HG03354 (cell line): ENCODE results near the gene KHDRBS2.
A peak's percentile ranks its signal among the peaks of the same experiment; 100 is the strongest.

Experiments used
- ATAC-seq: cut with Tn5 transposase; IDR thresholded peaks from one replicate; pipeline ENCODE4 v1.9.1; 2021; ENCODE audit warnings: mild to moderate bottlenecking; ENCODE audit not compliant: unreplicated experiment, poor library complexity, severe bottlenecking

KHDRBS2 gene

DNA sequence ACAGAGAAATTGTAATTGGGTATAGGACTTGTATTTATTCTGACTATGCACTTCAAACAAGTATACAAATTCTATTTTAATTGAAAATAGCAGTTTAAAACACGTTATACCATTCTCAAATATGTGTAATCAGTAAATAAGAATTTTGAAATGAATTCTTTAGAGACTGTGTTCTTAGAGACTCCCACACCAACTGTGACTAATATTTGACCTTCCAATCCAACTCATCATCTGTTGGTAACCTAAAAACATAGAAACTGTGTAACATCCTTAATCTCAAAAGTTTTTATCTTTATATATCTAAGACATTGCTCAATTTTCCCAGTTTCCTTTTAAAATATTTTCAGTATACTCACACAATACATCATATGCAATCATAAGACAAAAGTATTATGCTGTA lies 83.9 kb downstream of the KHDRBS2 start:
- no peak for ATAC-seq

GRCh38 chr6:62192593-62192992 lies 93.4 kb downstream of the KHDRBS2 start:
- no peak for ATAC-seq

GRCh38 chr6:62175195-62175594 lies 110.8 kb downstream of the KHDRBS2 start:
- no peak for ATAC-seq

GRCh38 chr6:62174548-62174947 lies 111.5 kb downstream of the KHDRBS2 start:
- no peak for ATAC-seq

GRCh38 chr6:62167736-62168135 lies 118.3 kb downstream of the KHDRBS2 start:
- ATAC-seq, result no peak

GRCh38 chr6:62162858-62163257 lies 123.2 kb downstream of the KHDRBS2 start:
- ATAC-seq, result no peak

DNA sequence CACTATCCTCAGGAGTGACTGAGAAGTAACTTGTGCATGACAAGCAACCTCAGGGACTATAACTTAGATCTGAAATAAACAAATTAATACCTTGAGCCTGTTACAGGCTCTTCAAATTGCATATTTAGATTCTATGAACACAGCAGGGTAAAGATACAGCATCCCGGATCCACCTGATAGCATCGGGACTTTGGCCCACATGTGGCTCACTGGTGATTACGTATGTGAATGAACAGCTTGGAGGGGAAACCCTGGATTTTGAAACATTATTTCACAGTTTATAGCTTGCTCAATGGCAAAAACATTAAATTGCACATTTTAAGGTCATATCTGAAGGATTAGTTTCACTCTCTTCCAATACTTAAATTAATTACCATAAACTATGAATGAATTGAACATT lies 133.2 kb downstream of the KHDRBS2 start:
- no peak for ATAC-seq

- peak; percentile 91 for ATAC-seq
Observed at GRCh38 chr6:62150048-62150663, 135.9 kb downstream of the KHDRBS2 start.

DNA sequence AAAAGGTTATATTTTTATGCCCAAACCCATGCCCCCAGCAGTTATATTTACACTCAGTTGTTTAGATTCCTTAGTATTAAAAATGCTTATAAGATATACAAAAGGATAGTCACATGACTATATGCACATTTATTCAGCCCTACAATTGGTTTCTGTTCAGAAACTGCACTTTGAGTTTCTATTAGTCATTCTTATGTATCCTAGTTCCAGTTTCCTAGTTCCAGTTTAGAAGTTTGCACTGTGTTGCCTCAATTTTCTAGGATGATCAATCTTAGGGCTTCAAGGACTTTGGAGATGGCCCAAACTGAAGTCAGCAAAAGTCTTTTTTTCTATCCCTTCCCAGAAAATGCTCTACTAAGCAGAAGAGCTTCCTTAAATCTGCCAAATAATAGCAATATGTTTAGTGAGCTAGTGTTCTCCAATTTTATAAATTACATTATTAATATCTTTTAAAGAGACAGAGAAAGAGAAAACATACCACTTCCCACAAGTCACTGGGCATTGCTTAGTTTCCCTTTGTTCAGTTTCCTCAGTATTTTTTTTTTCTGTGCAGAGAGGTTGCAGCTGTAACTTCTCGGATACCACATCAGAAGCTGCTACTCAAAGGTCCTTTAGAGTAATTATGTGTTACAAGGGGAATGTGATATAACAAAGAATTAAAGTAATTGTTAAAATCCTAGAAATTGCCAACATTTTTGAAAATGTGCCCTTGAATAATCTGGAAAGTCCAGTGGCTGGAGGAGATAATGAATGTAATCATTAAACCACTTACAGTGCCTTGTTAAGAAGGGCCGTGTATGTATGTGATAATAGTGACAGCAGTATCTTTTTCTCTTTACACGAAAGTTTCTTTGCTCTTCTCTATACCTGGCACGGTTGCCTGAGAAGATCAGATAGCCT lies 138.8 kb downstream of the KHDRBS2 start:
- ATAC-seq, result no peak

GRCh38 chr6:62129127-62129526 lies 156.9 kb downstream of the KHDRBS2 start:
- no peak for ATAC-seq

DNA sequence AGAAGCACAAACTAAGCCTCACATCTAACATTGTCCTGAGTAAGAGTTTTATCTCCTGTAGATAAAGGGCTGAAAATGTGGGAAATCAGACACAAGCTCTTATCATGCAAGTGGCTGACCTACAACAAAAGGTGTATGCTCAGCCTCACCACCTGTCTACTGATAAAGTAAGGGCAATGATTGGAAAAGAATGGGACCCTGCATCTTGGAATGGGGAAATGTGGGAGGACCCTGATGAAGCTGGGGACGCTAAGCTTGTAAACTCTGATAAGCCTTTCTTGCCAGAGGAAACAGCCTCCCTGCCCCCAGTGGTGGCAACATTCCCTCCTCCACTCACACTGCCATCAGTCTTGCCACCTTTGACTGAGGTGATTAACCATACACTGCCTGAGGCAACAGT lies 166.6 kb downstream of the KHDRBS2 start:
- ATAC-seq, result no peak

DNA sequence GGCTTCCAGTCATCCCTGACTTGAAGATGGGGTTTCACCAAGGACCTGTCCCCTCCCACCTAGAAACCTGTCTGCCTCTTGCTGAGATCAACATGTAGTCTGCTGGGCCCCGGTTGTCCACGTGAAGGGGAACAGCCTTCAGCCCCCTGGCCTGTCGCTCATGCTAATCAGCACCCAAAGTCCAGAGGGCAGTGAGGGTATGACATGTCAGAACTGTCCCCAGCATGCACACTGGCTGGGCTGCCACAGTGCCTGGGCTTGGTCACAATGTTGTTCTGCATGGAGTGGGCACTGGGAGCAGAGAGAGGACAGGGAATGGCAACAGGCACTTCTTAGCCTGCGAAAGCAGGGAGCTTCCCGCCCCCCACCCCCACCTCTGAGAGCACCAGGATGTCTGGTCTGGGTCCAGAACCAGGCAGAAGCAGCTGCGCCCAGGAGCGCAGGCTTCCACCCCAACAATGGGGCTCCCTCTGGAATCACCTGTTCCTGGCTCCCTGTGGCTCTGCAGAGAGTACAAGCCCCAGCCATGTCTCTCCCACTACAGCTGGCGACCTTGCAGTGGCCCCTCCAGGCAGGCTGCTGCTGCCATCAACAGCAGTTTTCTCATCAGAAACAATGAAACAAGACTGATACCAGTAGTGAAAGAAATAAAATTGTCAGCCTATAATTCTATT lies 182.7 kb downstream of the KHDRBS2 start:
- no peak for ATAC-seq

DNA sequence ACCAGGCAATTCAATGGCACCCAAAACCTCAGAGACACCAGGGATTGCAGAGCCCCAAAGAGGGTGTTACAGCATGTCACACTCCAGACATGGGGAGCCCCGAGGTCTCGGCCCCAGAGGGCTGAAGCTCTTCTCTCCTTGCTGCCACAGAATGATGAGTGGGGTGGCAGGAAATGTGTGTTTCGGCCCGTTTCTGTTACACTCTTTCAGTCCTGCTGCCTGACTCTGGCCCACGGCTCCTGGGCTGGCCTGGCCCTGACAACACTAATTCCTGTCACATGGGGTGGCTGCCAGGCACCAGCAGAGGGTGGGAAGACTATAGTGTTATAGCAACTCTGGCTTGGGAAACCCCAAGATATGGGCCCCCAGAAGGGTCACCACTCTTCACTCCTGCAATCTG lies 183.6 kb downstream of the KHDRBS2 start:
- ATAC-seq, result no peak

DNA sequence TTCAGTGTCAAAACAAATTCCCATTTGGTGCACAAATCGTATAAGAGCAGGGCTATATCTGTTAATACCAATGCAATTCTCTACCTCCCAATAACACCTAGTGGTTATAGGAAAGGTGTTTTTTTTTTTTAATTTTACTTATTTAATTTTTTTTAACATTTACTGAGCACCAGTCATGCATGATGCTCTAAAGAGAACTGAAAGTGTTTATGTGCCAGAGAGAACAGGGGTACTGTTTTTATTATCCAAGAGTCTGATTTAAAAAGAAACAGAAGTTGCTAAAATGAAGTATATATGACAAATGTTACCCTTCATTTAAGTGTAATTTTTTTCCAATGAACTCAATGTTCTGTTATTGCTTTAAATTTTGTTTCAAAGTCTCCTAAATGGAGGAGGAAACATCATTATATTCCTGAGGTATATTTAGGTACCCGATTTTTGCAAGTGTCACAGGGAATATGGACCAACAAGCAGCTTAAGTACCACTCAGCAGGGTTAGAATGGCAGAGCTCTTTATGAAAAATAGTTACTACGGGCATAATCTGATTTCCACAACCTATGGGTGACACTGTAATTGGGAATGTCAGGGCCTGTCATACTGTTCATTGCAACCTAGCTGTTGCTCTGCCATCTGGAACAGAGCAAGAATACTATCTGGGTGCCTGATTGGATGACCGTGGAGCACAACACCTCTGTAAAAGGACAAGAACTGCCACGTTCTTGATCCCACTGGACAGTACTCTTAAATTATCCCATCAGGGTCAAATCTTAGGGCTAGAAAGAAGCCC lies 195.4 kb downstream of the KHDRBS2 start:
- ATAC-seq, result no peak

DNA sequence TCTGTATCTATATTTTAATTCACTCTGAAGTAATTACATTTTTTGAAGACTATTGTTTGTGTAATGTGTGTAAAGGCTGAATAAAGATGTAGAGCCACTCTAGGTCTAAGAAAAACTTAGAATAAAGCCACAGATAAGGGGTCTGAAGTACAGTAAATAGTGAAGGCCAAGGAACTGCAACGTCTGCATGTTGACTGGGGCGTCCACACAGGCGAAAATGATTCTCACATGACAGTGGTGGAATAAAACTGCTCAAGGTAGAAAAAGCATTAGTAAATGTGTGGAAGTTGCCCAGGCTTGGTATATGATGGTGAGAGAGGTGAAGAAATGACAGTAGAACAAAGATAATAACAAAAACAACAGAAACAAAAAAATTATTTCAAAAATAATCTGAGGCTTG lies 196.2 kb downstream of the KHDRBS2 start:
- no peak for ATAC-seq

- no peak for ATAC-seq
Observed at GRCh38 chr6:62086047-62086446, 200.0 kb downstream of the KHDRBS2 start.

- no peak for ATAC-seq
Observed at GRCh38 chr6:62075869-62076268, 210.2 kb downstream of the KHDRBS2 start.

DNA sequence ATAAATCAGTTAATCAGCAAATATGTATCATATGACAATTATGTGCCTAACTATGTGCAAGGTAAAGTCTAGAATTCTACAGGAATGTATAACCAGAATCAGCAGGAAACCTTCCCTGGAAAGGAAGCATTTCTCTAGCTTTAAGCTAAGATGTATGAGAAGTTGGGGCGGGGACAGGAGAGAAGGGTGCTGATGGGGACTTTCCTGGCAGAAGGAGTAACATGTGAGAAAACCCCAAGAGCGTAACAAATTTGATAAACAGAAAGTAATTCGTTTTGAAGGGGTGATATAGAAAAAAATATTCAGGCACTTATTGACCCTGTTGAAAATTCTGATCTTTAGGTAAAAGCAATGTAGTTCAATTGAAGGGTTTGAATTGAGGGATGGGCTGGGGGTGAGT lies 226.1 kb downstream of the KHDRBS2 start:
- no peak for ATAC-seq

- ATAC-seq, result no peak
Observed at GRCh38 chr6:62057300-62057699, 228.7 kb downstream of the KHDRBS2 start.

DNA sequence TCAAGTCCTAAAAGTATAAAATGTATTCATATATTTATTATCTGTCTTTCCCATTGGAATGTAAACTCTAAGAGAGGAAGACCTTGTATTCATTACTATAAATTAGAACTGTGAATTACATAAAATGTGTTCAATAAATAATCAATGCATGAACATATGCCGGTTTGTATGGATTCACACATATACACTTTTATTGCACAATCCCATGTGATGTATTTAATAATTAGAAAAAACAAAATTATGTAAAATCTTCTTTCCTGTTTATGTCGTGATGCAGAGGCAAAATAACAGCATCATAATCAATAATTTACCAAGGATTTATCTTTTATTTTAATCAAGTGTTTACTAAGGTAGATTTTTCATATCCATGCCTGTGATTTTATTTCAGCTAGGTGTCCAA lies 240.5 kb downstream of the KHDRBS2 start:
- no peak for ATAC-seq
